Smooth muscle cell (in vitro differentiated cells): Measurements from ENCODE around the gene CTH. TPM values are rescaled to one million over a fixed set of nuclear protein-coding genes. Genes with fewer than 3 reads are reported as not detected.

Source experiments
- DNase-seq: peaks from one replicate; lab custom pipeline; 2025; ENCODE audit not compliant: unreplicated experiment; lab: John Stamatoyannopoulos, UW
- H2AFZ ChIP-seq: fragments of 200-600 bp; sonication (generic); 2 replicates; pipeline ENCODE4 v1.6.0; 2016; ENCODE audit warnings: antibody characterized with exemption, low read depth, mild to moderate bottlenecking
- H3F3A ChIP-seq: fragments of 200-600 bp; sonication (generic); 2 replicates; pipeline ENCODE4 v1.6.0; 2017; ENCODE audit warnings: antibody characterized with exemption, low read depth
- H3K27ac ChIP-seq: fragments of 200-600 bp; sonication (generic); 2 replicates; pipeline ENCODE4 v1.5.1; 2016; ENCODE audit warnings: low read depth, mild to moderate bottlenecking
- H3K27me3 ChIP-seq: fragments of 200-600 bp; sonication (generic); 2 replicates; pipeline ENCODE4 v1.6.1; 2016; ENCODE audit warnings: low read depth, mild to moderate bottlenecking
- H3K36me3 ChIP-seq: fragments of 200-600 bp; sonication (generic); 2 replicates; pipeline ENCODE4 v1.5.1; 2016; ENCODE audit warnings: low read depth
- H3K4me1 ChIP-seq: fragments of 200-600 bp; sonication (generic); 2 replicates; pipeline ENCODE4 v1.5.1; 2016; ENCODE audit warnings: low read depth
- H3K4me2 ChIP-seq: fragments of 200-600 bp; sonication (generic); 2 replicates; pipeline ENCODE4 v1.6.0; 2016; ENCODE audit warnings: mild to moderate bottlenecking
- H3K4me3 ChIP-seq: fragments of 200-600 bp; sonication (generic); 2 replicates; pipeline ENCODE4 v1.5.1; 2016; ENCODE audit warnings: mild to moderate bottlenecking
- H3K79me2 ChIP-seq: fragments of 200-600 bp; sonication (generic); 2 replicates; pipeline ENCODE4 v1.6.0; 2016; ENCODE audit warnings: low read depth, mild to moderate bottlenecking
- H3K9ac ChIP-seq: fragments of 200-600 bp; sonication (generic); 2 replicates; pipeline ENCODE4 v1.6.0; 2016; ENCODE audit warnings: low read depth
- H3K9me3 ChIP-seq: fragments of 200-600 bp; sonication (generic); replicated peaks from 2 replicates; pipeline ENCODE4 v1.5.1; 2016; ENCODE audit warnings: low read depth
- H4K20me1 ChIP-seq: fragments of 200-600 bp; sonication (generic); 2 replicates; pipeline ENCODE4 v1.6.0; 2016; ENCODE audit warnings: low read depth
- WGBS: methylation state at CpG from one replicate; pipeline ENCODE4 v1.1.7; 2016; ENCODE audit warnings: low lambda C conversion rate; 5-methylcytosine and 5-hydroxymethylcytosine counted together
- polyA plus RNA-seq: library from polyadenylated mRNA; unstranded; fragments of >200 nt; fragmentation: Nextera tagmentation; extraction: Ambion mirVana; gene quantifications from 2 replicates; pipeline ENCODE4 v1.2.1, GENCODE V29; 2016
- total RNA-seq: library from RNA; depleted of rRNA; stranded (reverse); fragments of >200 nt; gene quantifications from 2 replicates; pipeline ENCODE4 v1.2.3, GENCODE V29; 2014
- TF ChIP-seq, protein P1 (sequence below): fragments of 200-600 bp; sonication (generic); IDR thresholded peaks from 2 replicates; pipeline ENCODE4 v1.5.1; 2017; ENCODE audit warnings: borderline replicate concordance, mild to moderate bottlenecking, antibody characterized with exemption; ENCODE audit not compliant: insufficient read depth, poor library complexity, severe bottlenecking

Gene CTH
- total and polyA plus RNA-seq, 2 experiments from 2014 or later: 6.5 to 11.9 TPM

- Histone ChIP-seq H3K27me3 (no peaks in the 10 kb centered on the region), H3K9me3 (no peaks in the 10 kb centered on the region), H3K4me3 (no peak overlapping the region), H2AFZ (no peak overlapping the region), H3K79me2 (no peaks in the 10 kb centered on the region), H3K9ac (no peak overlapping the region), H3K27ac (no peak overlapping the region), H3F3A (no peaks in the 10 kb centered on the region), H3K36me3 (no peaks in the 10 kb centered on the region), H3K4me1 (no peaks in the 10 kb centered on the region), H4K20me1 (no peaks in the 10 kb centered on the region), H3K4me2 (no peak overlapping the region)
- no peak for DNase-seq
- TF ChIP-seq, protein P1, sequence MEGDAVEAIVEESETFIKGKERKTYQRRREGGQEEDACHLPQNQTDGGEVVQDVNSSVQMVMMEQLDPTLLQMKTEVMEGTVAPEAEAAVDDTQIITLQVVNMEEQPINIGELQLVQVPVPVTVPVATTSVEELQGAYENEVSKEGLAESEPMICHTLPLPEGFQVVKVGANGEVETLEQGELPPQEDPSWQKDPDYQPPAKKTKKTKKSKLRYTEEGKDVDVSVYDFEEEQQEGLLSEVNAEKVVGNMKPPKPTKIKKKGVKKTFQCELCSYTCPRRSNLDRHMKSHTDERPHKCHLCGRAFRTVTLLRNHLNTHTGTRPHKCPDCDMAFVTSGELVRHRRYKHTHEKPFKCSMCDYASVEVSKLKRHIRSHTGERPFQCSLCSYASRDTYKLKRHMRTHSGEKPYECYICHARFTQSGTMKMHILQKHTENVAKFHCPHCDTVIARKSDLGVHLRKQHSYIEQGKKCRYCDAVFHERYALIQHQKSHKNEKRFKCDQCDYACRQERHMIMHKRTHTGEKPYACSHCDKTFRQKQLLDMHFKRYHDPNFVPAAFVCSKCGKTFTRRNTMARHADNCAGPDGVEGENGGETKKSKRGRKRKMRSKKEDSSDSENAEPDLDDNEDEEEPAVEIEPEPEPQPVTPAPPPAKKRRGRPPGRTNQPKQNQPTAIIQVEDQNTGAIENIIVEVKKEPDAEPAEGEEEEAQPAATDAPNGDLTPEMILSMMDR: no peak
- 70% methylated on average over 2 of the region's 2 CpGs for WGBS
Measured at GRCh38 chr1:70440642-70441391, 29.7 kb downstream of the CTH start.

GRCh38 chr1:70441392-70442035, 30.4 kb downstream of the CTH start:
- Histone ChIP-seq H3K4me3 (no peak overlapping the region), H2AFZ (no peak overlapping the region)

DNA sequence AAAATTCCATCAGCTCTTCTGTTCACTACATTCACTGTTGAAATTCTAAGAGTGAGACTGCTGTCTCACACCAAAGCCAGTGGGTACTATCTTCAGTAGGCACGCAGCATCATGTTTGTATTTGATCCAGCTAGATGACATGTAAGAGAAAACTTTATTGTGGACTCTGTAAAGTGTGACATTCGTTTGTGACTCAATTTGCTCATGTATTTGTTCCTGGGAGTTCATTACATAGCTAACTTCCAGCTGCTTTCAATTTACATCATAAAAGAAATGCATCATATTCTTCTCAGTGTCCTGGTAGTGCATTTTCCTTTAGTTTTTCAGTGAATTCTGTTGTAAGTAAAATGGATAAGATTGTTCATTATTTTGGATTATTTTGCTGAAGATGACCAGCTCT, 31.4 kb downstream of the CTH start:
- Histone ChIP-seq H3K4me3 (no peak overlapping the region), H3K27ac (no peak overlapping the region), H3K9me3 (no peaks in the 10 kb centered on the region), H3F3A (no peaks in the 10 kb centered on the region), H3K36me3 (no peaks in the 10 kb centered on the region), H3K27me3 (no peaks in the 10 kb centered on the region), H3K4me1 (no peaks in the 10 kb centered on the region), H3K4me2 (no peak overlapping the region), H2AFZ (no peak overlapping the region), H3K9ac (no peak overlapping the region), H4K20me1 (no peaks in the 10 kb centered on the region), H3K79me2 (no peaks in the 10 kb centered on the region)
- TF ChIP-seq, protein P1: no peak
- DNase-seq: no peak
- WGBS: 72% methylated on average over 2 of the region's 2 CpGs

More at GRCh38 chr1:70441392-70442035, 30.4 kb downstream of the CTH start:
- H3K36me3 ChIP-seq: no peaks in the 10 kb centered on the region
- H3K27me3 ChIP-seq: no peaks in the 10 kb centered on the region
- no peaks in the 10 kb centered on the region for H3F3A ChIP-seq
- H3K9ac ChIP-seq: no peak overlapping the region
- H3K4me1 ChIP-seq: no peaks in the 10 kb centered on the region
- H3K27ac ChIP-seq: no peak overlapping the region
- no peaks in the 10 kb centered on the region for H3K9me3 ChIP-seq
- WGBS: 83% methylated on average over 5 of the region's 5 CpGs
- no peaks in the 10 kb centered on the region for H3K79me2 ChIP-seq
- no peak overlapping the region for H3K4me2 ChIP-seq
- H4K20me1 ChIP-seq: no peaks in the 10 kb centered on the region
- no peak for DNase-seq
- TF ChIP-seq, protein P1: no peak
